Type B pancreatic cell (in vitro differentiated cells): ENCODE data around the gene CHN1. TPM values are rescaled to one million over a fixed set of nuclear protein-coding genes. Genes with fewer than 3 reads are reported as not detected.

ENCODE experiments used
- DNase-seq: peaks from one replicate; pipeline ENCODE4 v3.0.0; 2021; ENCODE audit warnings: mixed read lengths; ENCODE audit not compliant: unreplicated experiment; ENCODE audit errors: extremely low spot score
- H3K27ac Mint-ChIP-seq: 2 replicates; pipeline ENCODE4 v1.8.0; 2021; ENCODE audit warnings: mild to moderate bottlenecking, mixed read lengths
- H3K27me3 Mint-ChIP-seq: 2 replicates; pipeline ENCODE4 v1.8.0; 2021; ENCODE audit warnings: mixed read lengths
- H3K36me3 Mint-ChIP-seq: 2 replicates; pipeline ENCODE4 v1.8.0; 2021; ENCODE audit warnings: mixed read lengths
- H3K4me1 Mint-ChIP-seq: one replicate; pipeline ENCODE4 v1.8.0; 2021; ENCODE audit warnings: mixed read lengths; ENCODE audit not compliant: unreplicated experiment
- H3K4me3 Mint-ChIP-seq: 2 replicates; pipeline ENCODE4 v1.8.0; 2021; ENCODE audit warnings: mild to moderate bottlenecking, mixed read lengths
- H3K9me3 Mint-ChIP-seq: 2 replicates; pipeline ENCODE4 v1.8.0; 2021; ENCODE audit warnings: mixed read lengths
- total RNA-seq: library from RNA; stranded (reverse); gene quantifications from 2 replicates; pipeline ENCODE4 v1.2.1, GENCODE V29; 2021; ENCODE audit warnings: low replicate concordance
- TF ChIP-seq, protein P1 (sequence below): fragments of 200-600 bp; sonication (generic); conservative IDR thresholded peaks from 2 replicates; pipeline ENCODE4 v1.5.0; 2021; ENCODE audit warnings: antibody characterized with exemption, mild to moderate bottlenecking

The CHN1 gene
- total RNA-seq, 1 donor from 2014 or later, result 24.0 TPM

DNA sequence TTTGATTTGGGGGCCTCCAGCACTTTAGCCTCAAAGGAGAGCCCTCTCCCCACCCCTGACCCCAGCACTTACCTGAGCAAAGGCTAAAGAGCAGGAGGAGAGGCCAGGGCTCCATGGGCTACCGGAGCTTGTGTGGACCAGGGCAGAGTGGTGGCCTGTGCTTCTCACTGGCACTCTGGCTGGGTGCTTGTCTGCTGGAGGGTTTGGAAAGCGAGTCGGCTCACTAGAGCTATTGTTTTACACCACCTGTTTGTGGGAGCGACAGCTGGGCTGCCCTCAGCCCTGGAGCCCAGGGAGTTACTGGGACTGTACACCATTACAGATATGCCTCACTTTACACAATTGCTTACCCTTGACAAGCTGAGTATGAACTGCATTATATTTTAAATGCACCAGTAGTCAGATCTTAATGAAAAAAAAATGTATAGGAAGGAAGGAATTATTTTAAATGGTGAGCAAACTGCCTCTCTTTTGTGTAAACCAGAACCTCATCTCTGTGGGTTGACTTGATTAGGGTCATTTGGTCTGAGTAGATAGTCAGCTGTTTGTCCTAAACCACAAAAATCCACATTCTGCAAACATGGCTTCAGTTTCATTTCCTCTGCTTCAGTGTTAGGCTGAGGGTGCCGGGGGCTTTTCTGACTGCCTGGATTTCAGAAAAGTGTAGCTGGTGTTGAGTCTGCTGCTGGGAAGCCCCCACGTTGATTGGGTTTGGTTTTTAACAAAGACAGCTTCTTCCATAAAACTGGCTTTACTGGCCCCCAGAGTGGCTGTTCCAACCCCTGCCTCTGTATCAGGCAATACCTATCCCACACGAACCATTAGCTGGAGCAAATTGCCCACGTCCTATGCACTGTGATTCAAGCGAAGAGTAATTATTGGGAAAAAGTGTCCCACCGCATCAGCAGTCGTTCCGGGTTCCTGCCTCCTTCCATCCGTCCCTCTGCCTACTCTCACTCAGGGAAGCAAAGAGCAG is 240.6 kb downstream of the CHN1 start, which contains the start of gene CHRNA1:
TSS of gene CHRNA1 (minus strand) at position 193 of the 976 bp plus-strand sequence. CDS start at position 115, 78 bp downstream.
- Mint-ChIP-seq H3K27me3 (peaks cover 3% of the 10 kb centered on the region), H3K9me3 (no peaks in the 10 kb centered on the region), H3K27ac (no peak within 1 kb of the TSS), H3K4me3 (no peak within 1 kb of the TSS), H3K36me3 (no peaks in the 10 kb centered on the region), H3K4me1 (peaks cover 21% of the 10 kb centered on the region)
- no peak for DNase-seq
- TF ChIP-seq, protein P1, sequence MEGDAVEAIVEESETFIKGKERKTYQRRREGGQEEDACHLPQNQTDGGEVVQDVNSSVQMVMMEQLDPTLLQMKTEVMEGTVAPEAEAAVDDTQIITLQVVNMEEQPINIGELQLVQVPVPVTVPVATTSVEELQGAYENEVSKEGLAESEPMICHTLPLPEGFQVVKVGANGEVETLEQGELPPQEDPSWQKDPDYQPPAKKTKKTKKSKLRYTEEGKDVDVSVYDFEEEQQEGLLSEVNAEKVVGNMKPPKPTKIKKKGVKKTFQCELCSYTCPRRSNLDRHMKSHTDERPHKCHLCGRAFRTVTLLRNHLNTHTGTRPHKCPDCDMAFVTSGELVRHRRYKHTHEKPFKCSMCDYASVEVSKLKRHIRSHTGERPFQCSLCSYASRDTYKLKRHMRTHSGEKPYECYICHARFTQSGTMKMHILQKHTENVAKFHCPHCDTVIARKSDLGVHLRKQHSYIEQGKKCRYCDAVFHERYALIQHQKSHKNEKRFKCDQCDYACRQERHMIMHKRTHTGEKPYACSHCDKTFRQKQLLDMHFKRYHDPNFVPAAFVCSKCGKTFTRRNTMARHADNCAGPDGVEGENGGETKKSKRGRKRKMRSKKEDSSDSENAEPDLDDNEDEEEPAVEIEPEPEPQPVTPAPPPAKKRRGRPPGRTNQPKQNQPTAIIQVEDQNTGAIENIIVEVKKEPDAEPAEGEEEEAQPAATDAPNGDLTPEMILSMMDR, result no peak

DNA sequence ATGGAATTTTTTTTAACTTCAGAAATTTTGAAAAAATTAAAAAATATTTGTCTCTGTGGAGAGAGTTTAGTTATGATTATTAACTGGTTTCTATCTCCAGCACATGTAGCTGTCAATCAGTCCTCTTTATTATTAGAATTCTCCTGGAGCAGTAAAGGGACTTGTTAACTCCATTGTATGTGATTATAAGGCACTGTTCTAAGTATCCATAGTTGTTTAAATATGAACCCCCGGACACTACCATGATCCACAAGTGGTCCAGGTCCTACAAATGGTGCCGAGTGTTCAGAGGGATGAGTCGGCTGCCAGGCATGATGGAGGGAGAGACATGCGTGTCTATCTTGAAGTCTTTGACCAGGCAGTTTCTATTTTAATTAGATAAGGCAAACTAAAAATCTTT is 241.4 kb downstream of the CHN1 start:
- Mint-ChIP-seq H3K9me3 (no peaks in the 10 kb centered on the region), H3K27ac (no peak overlapping the region), H3K36me3 (no peaks in the 10 kb centered on the region), H3K4me3 (no peak overlapping the region), H3K4me1 (peaks cover 21% of the 10 kb centered on the region), H3K27me3 (peaks cover 3% of the 10 kb centered on the region)
- no peak for DNase-seq
- TF ChIP-seq, protein P1, result no peak

DNA sequence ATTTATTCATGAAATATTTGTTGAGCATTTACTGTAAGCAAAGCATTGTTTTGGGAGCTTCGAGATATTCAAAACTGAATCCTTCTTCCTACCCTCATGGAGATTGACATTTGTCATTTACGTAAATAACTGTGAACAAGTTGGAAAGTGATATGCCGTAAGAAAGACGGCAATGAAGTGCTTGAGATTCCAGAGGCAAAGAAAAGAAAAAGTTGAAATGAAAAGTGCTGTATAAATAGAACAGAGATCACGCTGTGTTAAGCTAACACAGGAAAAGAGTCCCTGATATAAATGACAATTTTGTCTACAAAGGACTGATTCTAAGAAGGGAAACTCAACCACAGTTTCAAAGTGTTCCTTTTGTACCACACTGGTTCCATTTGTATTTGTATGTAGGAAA is 242.7 kb downstream of the CHN1 start:
- peaks cover 17% of the 10 kb centered on the region for H3K4me1 Mint-ChIP-seq
- no peak for DNase-seq
- H3K27ac Mint-ChIP-seq, result peak overlapping the region; percentile 17
- H3K4me3 Mint-ChIP-seq, result no peak overlapping the region
- TF ChIP-seq, protein P1, result no peak
- no peaks in the 10 kb centered on the region for H3K9me3 Mint-ChIP-seq
- no peaks in the 10 kb centered on the region for H3K36me3 Mint-ChIP-seq
- H3K27me3 Mint-ChIP-seq, result peaks cover 3% of the 10 kb centered on the region

- Mint-ChIP-seq H3K4me1 (peaks cover 17% of the 10 kb centered on the region), H3K36me3 (no peaks in the 10 kb centered on the region), H3K27me3 (peaks cover 3% of the 10 kb centered on the region), H3K4me3 (no peak overlapping the region), H3K27ac (no peak overlapping the region), H3K9me3 (no peaks in the 10 kb centered on the region)
- DNase-seq, result no peak
- TF ChIP-seq, protein P1, result no peak
These were observed 243.3 kb downstream of the CHN1 start for GRCh38 chr2:174761837-174762236.

- Mint-ChIP-seq H3K36me3 (no peaks in the 10 kb centered on the region), H3K27ac (no peak overlapping the region), H3K4me1 (peaks cover 17% of the 10 kb centered on the region), H3K27me3 (peaks cover 3% of the 10 kb centered on the region), H3K9me3 (no peaks in the 10 kb centered on the region), H3K4me3 (no peak overlapping the region)
- no peak for DNase-seq
- TF ChIP-seq, protein P1, result no peak
These were observed 244.2 kb downstream of the CHN1 start for GRCh38 chr2:174760845-174761473.
